GM21529 (cell line): Measurements from ENCODE around the gene SPDYE2.
"Not testable (repeated sequence)": the region's sequence is repeated elsewhere in the genome, so short reads cannot be mapped to it uniquely, and the experiment has no call there.

Source experiments
- ATAC-seq: cut with Tn5 transposase; IDR thresholded peaks from one replicate; pipeline ENCODE4 v1.9.1; 2021; ENCODE audit not compliant: unreplicated experiment

Gene SPDYE2

GRCh38 chr7:102550808-102551422 lies at the start of gene SPDYE2:
SPDYE2 (plus strand) TSS chr7:102551226; CDS start chr7:102553256, 2,030 bp downstream.
- ATAC-seq, result not testable (repeated sequence)

- not testable (repeated sequence) for ATAC-seq
These were observed 47.9 kb upstream of the SPDYE2 start for GRCh38 chr7:102503141-102503540.

- ATAC-seq, result not testable (repeated sequence)
These were observed 45.5 kb upstream of the SPDYE2 start for GRCh38 chr7:102505298-102506185.

DNA sequence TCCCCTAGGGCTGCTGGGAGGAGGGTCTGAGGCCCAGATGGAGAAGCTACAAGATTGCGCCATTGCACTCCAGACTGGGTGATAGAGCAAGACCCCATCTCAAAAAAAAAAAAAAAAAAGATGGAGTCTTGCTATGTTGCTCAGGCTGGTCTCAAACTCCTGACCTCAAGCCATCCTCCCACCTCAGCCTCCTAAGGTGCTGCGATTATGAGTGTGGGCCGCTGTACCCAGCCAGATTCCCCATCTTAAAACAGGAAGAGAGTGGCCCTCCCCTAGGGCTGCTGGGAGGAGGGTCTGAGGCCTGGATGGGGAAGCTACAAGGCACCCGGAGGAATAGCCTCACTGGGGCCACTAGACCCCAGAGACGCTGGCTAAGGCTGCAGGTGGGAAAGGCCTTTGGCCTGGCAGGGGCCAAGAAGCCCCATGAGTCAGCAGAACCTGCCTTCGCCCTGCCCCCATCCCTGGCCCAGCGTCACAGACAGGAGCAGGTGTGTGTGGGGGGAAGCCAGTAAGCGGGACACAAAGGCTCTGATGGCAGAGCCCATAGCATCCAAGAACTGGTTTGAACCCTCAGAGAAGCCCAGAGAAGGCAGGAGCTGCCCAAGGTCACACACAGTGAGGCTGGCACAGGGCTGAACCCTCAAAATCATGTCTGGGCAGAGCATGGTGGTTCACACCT lies 43.5 kb upstream of the SPDYE2 start:
- ATAC-seq, result not testable (repeated sequence)

GRCh38 chr7:102510575-102510974 lies 40.5 kb upstream of the SPDYE2 start:
- ATAC-seq, result not testable (repeated sequence)

GRCh38 chr7:102511860-102512522 lies 39.0 kb upstream of the SPDYE2 start:
- peak; percentile 35 for ATAC-seq

DNA sequence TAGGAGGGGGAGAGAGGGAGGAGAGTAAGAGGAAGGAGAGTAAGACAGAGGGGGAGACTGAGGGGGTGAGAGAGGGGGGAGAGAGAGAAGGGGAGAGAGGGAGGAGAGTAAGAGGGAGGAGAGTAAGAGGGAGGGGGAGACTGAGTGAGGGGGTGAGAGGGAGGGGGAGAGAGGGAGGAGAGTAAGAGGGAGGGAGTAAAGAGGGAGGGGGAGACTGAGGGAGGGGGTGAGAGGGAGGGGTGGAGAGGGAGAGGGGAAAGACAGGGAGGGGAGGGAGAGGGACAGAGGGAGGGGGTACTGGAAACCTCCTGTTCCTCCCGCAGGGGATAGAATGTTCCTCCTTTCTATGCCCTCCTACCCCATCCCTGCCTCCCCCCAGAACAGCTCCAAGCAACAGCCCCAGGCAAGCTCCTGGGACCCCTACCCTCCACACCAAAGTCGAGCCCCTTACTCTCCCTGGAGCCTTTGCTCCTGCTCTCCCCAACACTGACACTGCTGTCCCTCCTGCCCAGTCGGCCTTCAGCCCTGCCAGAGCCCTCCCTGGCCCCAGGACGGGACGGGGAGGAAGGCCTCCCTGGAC lies 38.3 kb upstream of the SPDYE2 start:
- not testable (repeated sequence) for ATAC-seq

- peak; percentile 73 for ATAC-seq
These were observed 35.9 kb upstream of the SPDYE2 start for GRCh38 chr7:102514881-102515721.

GRCh38 chr7:102515889-102516288 lies 35.1 kb upstream of the SPDYE2 start:
- not testable (repeated sequence) for ATAC-seq

DNA sequence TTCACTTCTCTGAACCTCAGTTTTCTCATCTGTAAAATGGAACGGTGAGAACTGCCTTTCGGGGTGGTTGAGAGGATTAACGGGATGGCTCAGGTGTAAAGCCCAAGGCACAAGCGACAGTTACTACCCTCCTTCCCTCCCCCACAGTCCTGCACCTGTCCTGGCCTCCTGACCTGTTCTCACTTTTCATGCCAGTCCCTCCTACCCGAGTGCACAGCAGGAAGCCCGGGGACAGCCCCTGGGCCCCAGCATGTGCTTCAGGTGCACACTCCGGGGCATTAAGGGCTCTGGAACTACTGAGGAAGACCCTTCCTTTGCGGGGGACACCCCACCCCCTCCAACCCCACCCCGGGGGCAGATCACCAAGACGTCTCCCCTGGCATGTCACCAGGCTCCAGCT lies 34.1 kb upstream of the SPDYE2 start:
- ATAC-seq, result peak; percentile 15

GRCh38 chr7:102517550-102518147 lies 33.4 kb upstream of the SPDYE2 start, which contains the start of gene RASA4B:
RASA4B (minus strand) TSS chr7:102517777; CDS start chr7:102517710, 67 bp downstream.
- peak; percentile 63 for ATAC-seq

DNA sequence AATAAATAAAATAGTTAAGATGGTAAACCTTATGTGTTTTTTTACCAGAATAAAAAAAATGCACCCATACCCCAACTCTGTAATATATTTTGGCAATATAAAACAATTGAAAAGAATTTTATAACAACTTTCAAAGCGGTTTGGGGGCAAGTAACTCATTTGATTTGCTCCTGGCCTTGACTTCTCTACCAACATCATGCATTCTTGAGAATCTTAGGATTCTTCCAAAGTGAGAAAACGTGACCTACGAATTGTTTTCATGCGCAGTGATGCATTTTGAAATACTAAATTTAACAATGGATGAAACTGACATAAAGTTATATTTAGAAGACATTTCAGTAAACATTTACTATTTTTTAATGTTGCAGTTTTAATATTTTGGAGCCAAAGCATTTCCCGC lies 30.2 kb upstream of the SPDYE2 start:
- not testable (repeated sequence) for ATAC-seq

GRCh38 chr7:102524803-102525202 lies 26.2 kb upstream of the SPDYE2 start:
- ATAC-seq, result not testable (repeated sequence)

- ATAC-seq, result not testable (repeated sequence)
These were observed 23.8 kb upstream of the SPDYE2 start for GRCh38 chr7:102527182-102527581.

- ATAC-seq, result not testable (repeated sequence)
These were observed 22.9 kb upstream of the SPDYE2 start for GRCh38 chr7:102527822-102528793.

GRCh38 chr7:102531583-102531982 lies 19.4 kb upstream of the SPDYE2 start:
- not testable (repeated sequence) for ATAC-seq

DNA sequence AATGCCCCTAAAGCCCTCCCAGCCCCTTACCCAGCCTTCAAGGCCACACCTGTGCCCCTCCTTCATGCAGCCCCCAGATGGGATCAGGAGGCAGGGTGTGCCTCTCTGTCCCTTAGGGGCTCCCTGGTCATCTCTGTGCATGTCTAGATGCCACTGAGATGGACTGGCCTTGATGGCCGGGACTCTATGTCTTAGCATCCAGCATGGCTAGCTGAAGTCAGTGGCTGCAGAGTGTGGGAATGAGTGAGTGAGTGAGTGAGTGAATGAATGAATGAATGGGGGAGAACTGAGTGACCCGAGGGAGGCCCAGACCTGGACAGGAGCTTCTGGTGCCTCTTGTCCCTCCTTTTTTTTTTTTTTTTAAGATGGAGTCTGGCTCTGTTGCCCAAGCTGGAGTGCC lies 18.9 kb upstream of the SPDYE2 start:
- not testable (repeated sequence) for ATAC-seq

DNA sequence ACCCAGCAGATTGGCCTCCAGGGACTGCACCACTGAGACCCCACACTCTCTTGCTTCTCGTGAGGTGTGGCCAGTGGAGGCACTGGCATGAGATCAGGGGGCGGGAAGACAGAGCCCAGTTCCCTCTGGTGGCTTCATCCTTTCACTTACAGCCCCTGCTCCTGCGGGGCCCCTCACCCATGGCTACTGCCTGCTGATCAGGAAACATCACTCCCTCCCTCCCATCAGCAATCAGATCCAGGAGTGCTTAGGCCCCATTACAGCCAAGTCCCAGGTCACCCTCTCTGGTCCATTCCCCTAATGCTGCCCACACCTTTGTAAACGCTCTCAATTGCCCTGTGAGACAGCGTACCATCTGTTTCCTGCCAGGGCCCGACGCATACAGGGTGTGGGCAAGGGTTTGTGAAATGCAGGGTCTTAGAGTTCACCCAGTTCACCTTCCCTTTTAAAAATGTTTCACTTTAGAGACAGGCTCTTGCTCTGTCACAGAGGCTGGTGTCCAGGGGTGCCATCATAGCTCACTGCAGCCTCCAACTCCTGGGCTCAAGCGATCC lies 15.9 kb upstream of the SPDYE2 start:
- not testable (repeated sequence) for ATAC-seq
